WERI-Rb-1 (cell line): ENCODE measurements around the gene AFF3.
"Not testable (repeated sequence)": the region's sequence is repeated elsewhere in the genome, so short reads cannot be mapped to it uniquely, and the experiment has no call there.

ENCODE experiments used
- DNase-seq: peaks from one replicate; pipeline ENCODE4 v3.0.0-alpha.2; 2020
- H3K27ac ChIP-seq: fragments of 250-450 bp; sonication (Bioruptor Pico); 2 replicates; pipeline ENCODE4 v1.5.1; 2020; ENCODE audit warnings: mild to moderate bottlenecking, moderate library complexity
- H3K27me3 ChIP-seq: fragments of 250-450 bp; sonication (Bioruptor Pico); 2 replicates; pipeline ENCODE4 v1.5.1; 2021; ENCODE audit warnings: mild to moderate bottlenecking, low read depth, moderate library complexity; ENCODE audit not compliant: insufficient read depth, severe bottlenecking
- H3K36me3 ChIP-seq: fragments of 250-450 bp; sonication (Bioruptor Pico); 2 replicates; pipeline ENCODE4 v1.5.1; 2020; ENCODE audit warnings: mild to moderate bottlenecking, moderate library complexity
- H3K4me3 ChIP-seq: 2 replicates; pipeline ENCODE4 v1.5.1; 2011; ENCODE audit warnings: low read depth, mild to moderate bottlenecking, control low read depth, low read length
- H3K9me3 ChIP-seq: fragments of 250-450 bp; sonication (Bioruptor Pico); 2 replicates; pipeline ENCODE4 v1.5.1; 2021; ENCODE audit warnings: mild to moderate bottlenecking, moderate library complexity; ENCODE audit not compliant: severe bottlenecking
- TF ChIP-seq, protein P1 (sequence below): IDR thresholded peaks from 2 replicates; pipeline ENCODE4 v1.5.1; 2011; ENCODE audit warnings: low read depth, mild to moderate bottlenecking, control low read depth, inconsistent platforms, low read length

Gene AFF3

DNA sequence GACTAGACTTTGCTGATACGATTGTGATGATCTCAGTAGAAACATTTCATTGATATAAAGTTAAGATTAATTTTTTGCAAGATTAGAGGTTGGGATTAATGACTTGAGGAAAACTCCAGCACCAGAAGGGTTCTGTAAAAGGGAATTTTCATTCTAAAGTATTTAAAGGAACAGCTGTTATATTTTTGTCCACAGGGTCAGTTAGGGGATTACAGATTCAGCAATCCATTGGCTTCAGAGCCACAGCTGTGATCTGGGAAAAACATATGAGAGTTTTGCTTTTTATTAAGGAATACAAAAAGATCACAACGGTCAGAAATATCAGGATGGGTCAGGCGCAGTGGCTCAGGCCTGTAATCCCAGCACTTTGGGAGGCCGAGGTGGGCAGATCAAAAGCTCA lies 633.0 kb downstream of the AFF3 start:
- no peak for DNase-seq
- TF ChIP-seq, protein P1, sequence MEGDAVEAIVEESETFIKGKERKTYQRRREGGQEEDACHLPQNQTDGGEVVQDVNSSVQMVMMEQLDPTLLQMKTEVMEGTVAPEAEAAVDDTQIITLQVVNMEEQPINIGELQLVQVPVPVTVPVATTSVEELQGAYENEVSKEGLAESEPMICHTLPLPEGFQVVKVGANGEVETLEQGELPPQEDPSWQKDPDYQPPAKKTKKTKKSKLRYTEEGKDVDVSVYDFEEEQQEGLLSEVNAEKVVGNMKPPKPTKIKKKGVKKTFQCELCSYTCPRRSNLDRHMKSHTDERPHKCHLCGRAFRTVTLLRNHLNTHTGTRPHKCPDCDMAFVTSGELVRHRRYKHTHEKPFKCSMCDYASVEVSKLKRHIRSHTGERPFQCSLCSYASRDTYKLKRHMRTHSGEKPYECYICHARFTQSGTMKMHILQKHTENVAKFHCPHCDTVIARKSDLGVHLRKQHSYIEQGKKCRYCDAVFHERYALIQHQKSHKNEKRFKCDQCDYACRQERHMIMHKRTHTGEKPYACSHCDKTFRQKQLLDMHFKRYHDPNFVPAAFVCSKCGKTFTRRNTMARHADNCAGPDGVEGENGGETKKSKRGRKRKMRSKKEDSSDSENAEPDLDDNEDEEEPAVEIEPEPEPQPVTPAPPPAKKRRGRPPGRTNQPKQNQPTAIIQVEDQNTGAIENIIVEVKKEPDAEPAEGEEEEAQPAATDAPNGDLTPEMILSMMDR = no peak
- no peak overlapping the region for H3K27ac ChIP-seq
- no peaks in the 10 kb centered on the region for H3K9me3 ChIP-seq
- no peaks in the 10 kb centered on the region for H3K27me3 ChIP-seq
- H3K36me3 ChIP-seq = no peaks in the 10 kb centered on the region
- H3K4me3 ChIP-seq = no peak overlapping the region

- TF ChIP-seq, protein P1 = no peak
- Histone ChIP-seq H3K9me3 (no peaks in the 10 kb centered on the region), H3K36me3 (no peaks in the 10 kb centered on the region), H3K4me3 (no peak overlapping the region), H3K27ac (0 out of 2 replicates have a peak overlapping the region, but pooled peaks have one; percentile 3), H3K27me3 (no peaks in the 10 kb centered on the region)
- DNase-seq = peak; percentile 23
These were observed 634.2 kb downstream of the AFF3 start for GRCh38 chr2:99507937-99508818.

GRCh38 chr2:99504844-99505584 lies 637.4 kb downstream of the AFF3 start:
- TF ChIP-seq, protein P1 = no peak
- H3K27me3 ChIP-seq = no peaks in the 10 kb centered on the region
- no peak for DNase-seq
- H3K27ac ChIP-seq = no peak overlapping the region
- H3K4me3 ChIP-seq = no peak overlapping the region
- H3K9me3 ChIP-seq = no peaks in the 10 kb centered on the region
- no peaks in the 10 kb centered on the region for H3K36me3 ChIP-seq

DNA sequence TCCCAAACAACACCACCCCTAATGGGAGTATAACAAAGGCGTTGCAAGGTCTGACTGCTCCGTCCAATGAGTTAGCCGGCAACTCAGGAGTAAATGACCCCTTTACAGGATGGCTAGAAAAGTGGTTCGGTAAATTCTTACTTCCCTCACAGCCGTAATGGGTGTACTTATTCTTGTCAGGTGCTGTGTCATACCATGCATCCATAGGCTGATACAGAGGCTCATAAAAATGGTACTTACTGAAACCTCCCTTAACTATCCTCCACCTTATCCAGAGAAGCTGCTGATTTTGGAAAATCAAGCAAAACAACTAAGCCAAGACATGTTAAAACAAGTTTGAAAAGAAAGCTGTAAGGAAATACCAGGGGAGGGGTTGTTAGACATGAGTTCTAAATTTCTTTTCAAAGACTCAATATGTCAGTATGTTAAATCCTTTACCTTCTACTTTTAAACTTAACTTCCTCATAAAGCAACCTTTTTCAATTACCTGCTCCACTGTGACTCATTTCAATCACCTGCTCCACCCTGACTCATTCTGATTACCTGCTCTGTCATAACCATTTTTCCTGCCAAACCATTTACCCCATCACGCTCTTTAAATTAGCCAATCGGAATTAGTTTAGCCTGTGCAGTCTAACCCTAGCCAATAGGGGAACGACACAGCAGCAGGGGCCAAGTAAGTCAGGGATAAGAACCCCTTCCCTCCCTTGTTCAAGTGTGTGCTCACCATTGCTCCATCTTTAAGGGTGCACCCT lies 638.6 kb downstream of the AFF3 start:
- H3K27me3 ChIP-seq, H3K4me3 ChIP-seq, H3K27ac ChIP-seq, H3K9me3 ChIP-seq, H3K36me3 ChIP-seq, DNase-seq: not testable (repeated sequence)

DNA sequence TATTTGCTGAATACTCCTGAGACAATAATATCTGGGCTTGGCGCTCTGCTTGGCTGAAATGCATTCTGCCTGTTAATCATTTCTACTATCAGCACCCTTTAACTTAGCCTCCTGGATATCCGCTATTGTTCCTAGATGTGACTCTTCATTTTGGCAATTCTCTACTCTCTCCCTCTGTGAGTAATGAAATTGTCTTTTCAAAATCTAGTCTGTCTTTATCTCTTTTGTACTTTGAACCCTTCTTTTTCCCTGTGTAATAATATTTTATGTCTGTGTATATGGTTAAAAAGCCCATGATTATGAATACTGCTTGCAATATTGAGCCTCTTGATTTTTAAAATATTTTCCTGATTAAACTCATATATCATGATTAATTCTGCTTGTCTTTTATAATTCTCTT lies 646.4 kb downstream of the AFF3 start:
- Histone ChIP-seq H3K27ac (no peak overlapping the region), H3K4me3 (no peak overlapping the region), H3K36me3 (no peaks in the 10 kb centered on the region), H3K27me3 (no peaks in the 10 kb centered on the region), H3K9me3 (no peaks in the 10 kb centered on the region)
- TF ChIP-seq, protein P1 = no peak
- DNase-seq = no peak
